Astrocyte (in vitro differentiated cells and primary cell): ENCODE data around the gene ZBTB7C.

ENCODE experiments used
- EZH2 ChIP-seq: IDR thresholded peaks from 2 replicates; pipeline ENCODE4 v1.6.1; 2012; ENCODE audit warnings: mild to moderate bottlenecking, low read length, inconsistent platforms; ENCODE audit not compliant: insufficient read depth
- TF ChIP-seq, protein P1 (sequence below): IDR thresholded peaks from 2 replicates; pipeline ENCODE4 v1.5.1; 2011; ENCODE audit warnings: low read depth, mild to moderate bottlenecking, inconsistent platforms, low read length, moderate library complexity; ENCODE audit not compliant: insufficient read depth

- TF ChIP-seq, protein P1, sequence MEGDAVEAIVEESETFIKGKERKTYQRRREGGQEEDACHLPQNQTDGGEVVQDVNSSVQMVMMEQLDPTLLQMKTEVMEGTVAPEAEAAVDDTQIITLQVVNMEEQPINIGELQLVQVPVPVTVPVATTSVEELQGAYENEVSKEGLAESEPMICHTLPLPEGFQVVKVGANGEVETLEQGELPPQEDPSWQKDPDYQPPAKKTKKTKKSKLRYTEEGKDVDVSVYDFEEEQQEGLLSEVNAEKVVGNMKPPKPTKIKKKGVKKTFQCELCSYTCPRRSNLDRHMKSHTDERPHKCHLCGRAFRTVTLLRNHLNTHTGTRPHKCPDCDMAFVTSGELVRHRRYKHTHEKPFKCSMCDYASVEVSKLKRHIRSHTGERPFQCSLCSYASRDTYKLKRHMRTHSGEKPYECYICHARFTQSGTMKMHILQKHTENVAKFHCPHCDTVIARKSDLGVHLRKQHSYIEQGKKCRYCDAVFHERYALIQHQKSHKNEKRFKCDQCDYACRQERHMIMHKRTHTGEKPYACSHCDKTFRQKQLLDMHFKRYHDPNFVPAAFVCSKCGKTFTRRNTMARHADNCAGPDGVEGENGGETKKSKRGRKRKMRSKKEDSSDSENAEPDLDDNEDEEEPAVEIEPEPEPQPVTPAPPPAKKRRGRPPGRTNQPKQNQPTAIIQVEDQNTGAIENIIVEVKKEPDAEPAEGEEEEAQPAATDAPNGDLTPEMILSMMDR: no peak
- no peak for TF ChIP-seq EZH2
These were observed 4.2 kb upstream of the ZBTB7C start for GRCh38 chr18:48413342-48413741.
